Measurements from ENCODE around the gene PTGDS. TPM values are rescaled to one million over a fixed set of nuclear protein-coding genes. Genes with fewer than 3 reads are reported as not detected.

The PTGDS gene
- total RNA-seq (2022) (not detected in 2 replicates), Bru-seq, nascent RNA (not detected), BruChase-seq, experiment 1, labeled RNA remaining after a 6-hour chase (not detected), BruChase-seq, experiment 2, labeled RNA remaining after a 2-hour chase (not detected)
- long read RNA-seq, result 0 reads

GRCh38 chr9:136977223-136977622, at the start of gene PTGDS:
Gene PTGDS, plus strand, starts transcription at chr9:136977504. Its CDS starts 75 bp downstream, at chr9:136977579.
- TF ChIP-seq CTCF (IDR thresholded peaks at IDR 0.05; ENCODE audit: unreplicated experiment), result no peak
- no peak for DNase-seq
- Mint-ChIP-seq H3K36me3 (ENCODE audit: insufficient read depth, unreplicated experiment) (no peaks in the 10 kb centered on the region), H3K27ac (ENCODE audit: unreplicated experiment) (no peak within 1 kb of the TSS), H3K27me3 (ENCODE audit: unreplicated experiment) (no peaks in the 10 kb centered on the region), H3K4me1 (ENCODE audit: low read depth, unreplicated experiment) (no peaks in the 10 kb centered on the region), H3K4me3 (ENCODE audit: low read depth, unreplicated experiment) (peak within 1 kb of the TSS; percentile 9), H3K9me3 (ENCODE audit: low read depth, unreplicated experiment) (no peaks in the 10 kb centered on the region)
- BruUV-seq (replicated peaks), result no TSS peak
- intact Hi-C loops (cut with micrococcal nuclease; ENCODE audit: unreplicated experiment), result no loop called here
- CTCF ChIA-PET, result no interaction called here

GRCh38 chr9:136928591-136928990, 48.7 kb upstream of the PTGDS start:
- BruUV-seq (replicated peaks), result no TSS peak
- DNase-seq, result no peak
- no peak overlapping the region for H3K4me3 Mint-ChIP-seq (ENCODE audit: low read depth, unreplicated experiment)
- CTCF ChIA-PET, result no interaction called here
- no peaks in the 10 kb centered on the region for H3K9me3 Mint-ChIP-seq (ENCODE audit: low read depth, unreplicated experiment)
- no peaks in the 10 kb centered on the region for H3K4me1 Mint-ChIP-seq (ENCODE audit: low read depth, unreplicated experiment)
- no peak for TF ChIP-seq CTCF (IDR thresholded peaks at IDR 0.05; ENCODE audit: unreplicated experiment)
- no peak overlapping the region for H3K27ac Mint-ChIP-seq (ENCODE audit: unreplicated experiment)
- intact Hi-C loops (cut with micrococcal nuclease; ENCODE audit: unreplicated experiment), result no loop called here
- H3K27me3 Mint-ChIP-seq (ENCODE audit: unreplicated experiment), result no peaks in the 10 kb centered on the region
- peaks cover 50% of the 10 kb centered on the region for H3K36me3 Mint-ChIP-seq (ENCODE audit: insufficient read depth, unreplicated experiment)

GRCh38 chr9:136930014-136930413, 47.3 kb upstream of the PTGDS start:
- DNase-seq, result no peak
- Mint-ChIP-seq H3K36me3 (ENCODE audit: insufficient read depth, unreplicated experiment) (peaks cover 57% of the 10 kb centered on the region), H3K27me3 (ENCODE audit: unreplicated experiment) (no peaks in the 10 kb centered on the region), H3K9me3 (ENCODE audit: low read depth, unreplicated experiment) (no peaks in the 10 kb centered on the region), H3K4me3 (ENCODE audit: low read depth, unreplicated experiment) (no peak overlapping the region), H3K27ac (ENCODE audit: unreplicated experiment) (no peak overlapping the region), H3K4me1 (ENCODE audit: low read depth, unreplicated experiment) (no peaks in the 10 kb centered on the region)
- BruUV-seq (replicated peaks), result no TSS peak
- intact Hi-C loops (cut with micrococcal nuclease; ENCODE audit: unreplicated experiment), result no loop called here
- CTCF ChIA-PET, result no interaction called here
- TF ChIP-seq CTCF (IDR thresholded peaks at IDR 0.05; ENCODE audit: unreplicated experiment), result no peak

GRCh38 chr9:136931611-136932130, 45.6 kb upstream of the PTGDS start:
- no peaks in the 10 kb centered on the region for H3K27me3 Mint-ChIP-seq (ENCODE audit: unreplicated experiment)
- H3K4me1 Mint-ChIP-seq (ENCODE audit: low read depth, unreplicated experiment), result no peaks in the 10 kb centered on the region
- H3K4me3 Mint-ChIP-seq (ENCODE audit: low read depth, unreplicated experiment), result no peak overlapping the region
- intact Hi-C loops (cut with micrococcal nuclease; ENCODE audit: unreplicated experiment), result no loop called here
- CTCF ChIA-PET, result no interaction called here
- H3K36me3 Mint-ChIP-seq (ENCODE audit: insufficient read depth, unreplicated experiment), result peaks cover 54% of the 10 kb centered on the region
- no peaks in the 10 kb centered on the region for H3K9me3 Mint-ChIP-seq (ENCODE audit: low read depth, unreplicated experiment)
- no TSS peak for BruUV-seq (replicated peaks)
- no peak overlapping the region for H3K27ac Mint-ChIP-seq (ENCODE audit: unreplicated experiment)
- TF ChIP-seq CTCF (IDR thresholded peaks at IDR 0.05; ENCODE audit: unreplicated experiment), result no peak
- no peak for DNase-seq
